Pulmonary artery endothelial cell (primary cell): ENCODE results near the gene EFNA3. TPM values are rescaled to one million over a fixed set of nuclear protein-coding genes. Genes with fewer than 3 reads are reported as not detected.

ENCODE experiments used
- DNase-seq: peaks from one replicate; pipeline ENCODE4 v3.0.0-alpha.2; 2011; ENCODE audit warnings: low read depth, low spot score
- total RNA-seq: library from RNA; depleted of rRNA; stranded (reverse); fragments of >200 nt; gene quantifications from 2 replicates; pipeline ENCODE4 v1.2.3, GENCODE V29; 2014

EFNA3 gene
- total RNA-seq, 1 donor from 2014 or later, result 1.9 TPM

DNA sequence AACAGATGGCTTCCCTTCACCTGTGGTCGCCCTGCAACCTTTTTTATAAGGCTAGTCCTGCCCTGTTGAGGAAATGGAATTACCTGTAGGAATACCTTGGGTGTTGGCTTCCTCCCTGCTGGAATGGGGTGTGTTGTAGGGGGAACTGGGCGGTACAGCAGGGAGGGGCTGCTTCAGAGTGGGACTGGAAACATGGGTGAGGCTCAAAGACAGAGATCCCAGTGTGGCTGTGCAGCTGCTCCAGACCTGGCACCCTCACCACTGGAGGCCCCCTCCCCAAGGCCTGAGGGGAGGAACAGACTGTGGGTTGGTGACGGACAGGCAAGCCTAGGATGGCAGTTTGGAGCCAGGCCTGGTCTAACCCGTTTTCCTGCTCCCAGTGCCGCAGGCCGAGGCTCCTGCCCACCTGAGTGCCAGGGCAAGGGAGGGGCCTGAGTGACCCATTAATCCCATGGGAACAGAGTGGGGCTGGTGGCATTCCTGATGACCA, 4.5 kb downstream of the EFNA3 start:
- DNase-seq, result no peak

DNA sequence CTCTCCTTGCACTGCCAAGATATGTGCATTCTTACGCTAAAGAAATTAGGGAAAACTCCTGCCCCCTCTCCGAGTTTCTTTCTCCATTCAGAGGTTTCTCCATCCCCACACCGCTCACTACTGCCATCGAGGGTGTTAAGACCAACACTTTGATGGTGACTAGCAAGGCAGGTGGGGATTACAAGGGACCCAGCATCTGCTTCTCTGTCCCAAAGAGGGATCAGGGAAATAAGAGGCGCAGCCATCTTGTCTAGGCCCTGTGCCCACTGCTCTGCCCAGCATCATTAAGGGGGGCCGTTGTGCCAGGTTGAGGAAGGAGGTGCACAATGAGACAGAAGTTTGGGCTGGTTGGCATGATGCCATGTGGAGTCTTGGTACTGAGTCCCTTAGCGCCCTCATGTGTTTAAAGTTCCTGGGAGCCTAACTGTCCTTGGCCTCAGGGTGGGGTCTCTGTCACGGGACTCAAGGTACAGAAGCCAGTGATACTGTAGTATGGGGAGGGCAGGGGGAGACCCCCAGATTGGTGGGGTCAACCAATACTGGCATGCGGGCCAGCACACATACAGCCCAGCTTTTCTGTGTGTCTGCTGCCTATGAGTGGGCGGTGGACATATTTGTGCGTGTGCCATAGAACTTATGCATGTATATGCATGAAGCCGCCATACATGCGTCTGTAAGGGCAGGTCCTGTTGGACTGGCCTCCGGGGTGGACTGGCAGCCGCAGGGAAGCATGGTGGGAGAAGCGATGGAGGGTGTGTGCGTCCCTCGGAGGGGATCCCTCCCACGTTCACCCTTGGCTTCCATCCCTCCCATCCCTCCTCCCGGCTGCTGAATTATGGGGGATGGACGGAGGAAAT, 5.5 kb downstream of the EFNA3 start:
- no peak for DNase-seq

GRCh38 chr1:155084722-155085503, 6.3 kb downstream of the EFNA3 start:
- peak; percentile 80 for DNase-seq

DNA sequence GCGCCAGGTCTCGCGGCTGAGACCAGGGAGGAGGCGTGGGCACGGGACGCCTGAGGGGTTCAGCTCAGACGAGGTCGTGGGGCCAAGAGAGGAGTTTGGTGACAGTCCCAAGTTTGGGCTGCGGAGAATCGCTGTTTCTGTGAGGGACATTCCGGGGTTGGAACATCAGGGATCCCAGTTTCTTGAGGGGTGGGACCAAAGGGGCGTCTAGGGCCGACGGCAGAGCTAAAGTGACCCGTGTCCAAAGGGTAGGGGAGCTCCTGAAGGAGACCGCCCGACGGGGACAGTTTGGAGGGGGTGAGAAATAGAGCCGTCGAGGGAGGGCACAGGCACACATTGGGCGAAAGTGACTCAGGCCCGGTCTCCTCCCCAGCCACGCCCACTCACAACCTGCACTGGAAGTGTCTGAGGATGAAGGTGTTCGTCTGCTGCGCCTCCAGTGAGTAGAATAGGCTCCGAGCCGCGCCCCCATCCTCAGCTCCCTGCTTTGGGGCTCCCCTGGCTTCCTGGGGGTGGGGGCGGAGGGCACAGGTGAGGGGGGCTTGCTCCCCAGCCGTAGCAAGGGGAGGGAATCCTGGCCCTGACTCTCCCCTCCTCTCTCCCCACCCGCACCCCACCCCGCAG, 7.0 kb downstream of the EFNA3 start:
- DNase-seq, result no peak

- no peak for DNase-seq
These were observed 7.6 kb downstream of the EFNA3 start for GRCh38 chr1:155086128-155086741.

- DNase-seq, result no peak
These were observed 8.4 kb downstream of the EFNA3 start for GRCh38 chr1:155086856-155087535.

GRCh38 chr1:155091071-155092051, 12.7 kb downstream of the EFNA3 start:
- no peak for DNase-seq

GRCh38 chr1:155092131-155092530, 13.5 kb downstream of the EFNA3 start:
- DNase-seq, result no peak

DNA sequence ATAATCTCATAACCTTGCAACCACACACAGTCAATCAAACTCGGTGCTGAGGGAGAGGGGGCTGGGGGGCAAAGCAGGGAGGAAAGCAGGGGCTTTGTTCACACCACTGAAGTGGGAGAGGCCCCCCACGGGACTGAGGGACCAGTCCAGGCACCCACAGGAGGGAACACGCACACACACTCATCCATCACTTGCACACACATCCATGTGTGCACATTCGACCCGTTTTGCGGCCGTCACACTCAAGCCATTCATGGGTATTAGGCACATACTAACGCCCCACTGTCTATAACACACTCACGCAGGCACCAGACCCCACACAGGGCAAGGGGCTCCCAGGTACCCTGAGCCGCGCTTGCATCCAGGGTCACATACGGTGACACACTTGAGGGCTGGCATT, 14.0 kb downstream of the EFNA3 start:
- DNase-seq, result no peak

DNA sequence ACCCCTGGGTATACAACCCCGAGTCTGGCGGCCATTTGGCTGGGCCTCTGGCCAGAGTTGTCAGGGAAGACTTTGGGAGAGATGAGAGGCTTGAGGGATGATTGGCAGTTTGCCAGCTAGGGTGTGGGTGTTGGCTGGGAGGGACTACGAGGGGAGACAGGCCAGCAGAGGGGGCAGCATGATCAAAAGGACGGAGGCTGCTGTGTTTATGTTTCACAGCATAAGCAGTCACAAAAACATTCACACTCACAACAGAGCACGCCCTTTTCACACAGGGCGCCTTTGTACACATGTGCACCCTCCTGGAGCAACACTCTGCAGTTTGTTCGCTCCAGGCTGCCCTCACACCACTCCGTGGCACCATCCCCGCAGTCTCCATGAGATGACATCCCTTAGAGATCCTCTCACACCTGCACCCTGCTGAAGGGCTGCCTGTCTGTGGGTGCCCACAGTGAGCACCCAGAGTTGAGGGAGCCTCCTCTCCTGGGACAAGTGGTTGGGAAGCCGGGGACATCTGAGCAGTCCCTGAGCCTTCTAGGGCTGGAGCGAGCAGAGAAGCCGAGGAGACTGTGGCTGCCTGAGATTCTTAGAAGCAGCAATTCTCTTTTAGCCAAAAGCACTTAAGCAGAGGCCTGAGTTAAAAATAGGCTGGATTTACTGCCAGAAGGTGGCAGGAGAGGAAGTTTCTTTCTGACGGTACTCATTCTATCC, 15.4 kb downstream of the EFNA3 start:
- no peak for DNase-seq

- DNase-seq, result no peak
These were observed 15.9 kb downstream of the EFNA3 start for GRCh38 chr1:155094622-155094948.

GRCh38 chr1:155099331-155099730, 20.7 kb downstream of the EFNA3 start:
- DNase-seq, result no peak

GRCh38 chr1:155103325-155103724, 24.7 kb downstream of the EFNA3 start:
- DNase-seq, result no peak

GRCh38 chr1:155104605-155105534, 26.2 kb downstream of the EFNA3 start:
- DNase-seq, result no peak

GRCh38 chr1:155105604-155106011, 27.0 kb downstream of the EFNA3 start:
- no peak for DNase-seq

- DNase-seq, result no peak
These were observed 28.2 kb downstream of the EFNA3 start for GRCh38 chr1:155106862-155107261.

GRCh38 chr1:155107309-155108264, 28.9 kb downstream of the EFNA3 start:
- no peak for DNase-seq
